Suprapubic skin (tissue), 4 donors: ENCODE results near the gene EGFR. TPM values are rescaled to one million over a fixed set of nuclear protein-coding genes. Genes with fewer than 3 reads are reported as not detected.

ENCODE experiments used
- DNase-seq, 2 donors: peaks; one replicate each; pipeline ENCODE4 v3.0.0-alpha.2; 2019; ENCODE audit warnings: low spot score in 2 of 2
- H3K27ac ChIP-seq: fragments of 200-600 bp; sonication (generic); one replicate; pipeline ENCODE4 v1.5.1; 2019
- H3K27me3 ChIP-seq: fragments of 200-600 bp; sonication (generic); one replicate; pipeline ENCODE4 v1.5.1; 2019
- H3K36me3 ChIP-seq: fragments of 200-600 bp; sonication (generic); one replicate; pipeline ENCODE4 v1.5.1; 2019
- H3K4me1 ChIP-seq: fragments of 200-600 bp; sonication (generic); one replicate; pipeline ENCODE4 v1.5.1; 2019
- H3K4me3 ChIP-seq: fragments of 200-600 bp; sonication (generic); one replicate; pipeline ENCODE4 v1.5.1; 2019; ENCODE audit warnings: mild to moderate bottlenecking
- H3K9me3 ChIP-seq: fragments of 200-600 bp; sonication (generic); one replicate; pipeline ENCODE4 v1.5.1; 2019
- EP300 ChIP-seq: sonication (generic); formaldehyde crosslinking; IDR thresholded peaks from one replicate; pipeline ENCODE4 v1.6.1; 2017; ENCODE audit warnings: antibody characterized with exemption
- POLR2A ChIP-seq, 2 donors: fragments of 450-650 bp; IDR thresholded peaks; one replicate each; pipeline ENCODE4 v1.6.1; 2017; ENCODE audit warnings: antibody characterized with exemption in 2 of 2, mild to moderate bottlenecking in 2 of 2, moderate library complexity in 2 of 2
- POLR2AphosphoS5 ChIP-seq, 3 donors: sonication (generic); formaldehyde crosslinking; IDR thresholded peaks; one replicate each; pipeline ENCODE4 v1.6.1; 2017; ENCODE audit warnings: antibody characterized with exemption in 3 of 3
- WGBS: methylation state at CpG from one replicate; pipeline ENCODE4 v1.1.5; 2018; 5-methylcytosine and 5-hydroxymethylcytosine counted together
- total RNA-seq, 4 donors: library from RNA; depleted of rRNA; stranded (reverse); fragments of >200 nt; gene quantifications; one replicate each; pipeline ENCODE4 v1.1.0, GENCODE V29; 2016
- TF ChIP-seq, protein P1 (sequence below), 2 donors: fragments of 200-600 bp in 1 of 2; fragments of 450-650 bp in 1 of 2; sonication (generic) in 1 of 2; IDR thresholded peaks; one replicate each; pipeline ENCODE4 v1.5.1; 2016 to 2019; ENCODE audit warnings: antibody characterized with exemption in 2 of 2, mild to moderate bottlenecking in 1 of 2, moderate library complexity in 1 of 2

EGFR gene
- total RNA-seq, 4 donors from 2014 or later, result 231 to 341 (median 271) TPM

DNA sequence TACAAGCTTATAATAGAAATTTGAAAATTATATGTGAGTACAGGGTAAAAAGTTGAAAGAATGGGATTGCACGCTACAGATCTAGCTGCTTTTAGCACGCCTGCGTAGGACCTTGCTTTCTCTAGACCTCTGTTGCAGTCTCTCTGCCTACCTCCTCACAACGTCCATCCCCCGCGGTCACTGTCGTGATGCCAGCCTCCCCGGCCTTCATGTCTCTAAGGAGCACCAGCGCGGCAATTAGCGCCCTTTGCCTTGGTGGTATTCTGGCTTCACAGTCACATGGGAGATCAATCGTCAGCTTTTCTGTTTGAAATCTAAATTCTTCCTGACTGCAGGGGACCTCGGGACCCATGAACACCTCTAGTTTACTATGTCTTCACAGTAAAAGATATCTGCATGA, 131.3 kb downstream of the EGFR start:
- Histone ChIP-seq H3K36me3 (peaks cover 82% of the 10 kb centered on the region), H3K27me3 (no peaks in the 10 kb centered on the region), H3K27ac (no peak overlapping the region), H3K4me3 (no peak overlapping the region), H3K4me1 (no peaks in the 10 kb centered on the region), H3K9me3 (no peaks in the 10 kb centered on the region)
- 91% methylated on average over 13 of the region's 13 CpGs for WGBS
- DNase-seq, result no peak
- TF ChIP-seq POLR2A (IDR thresholded peaks at IDR 0.05) (no peak), POLR2AphosphoS5 (IDR thresholded peaks at IDR 0.05) (no peak)
- TF ChIP-seq, protein P1, sequence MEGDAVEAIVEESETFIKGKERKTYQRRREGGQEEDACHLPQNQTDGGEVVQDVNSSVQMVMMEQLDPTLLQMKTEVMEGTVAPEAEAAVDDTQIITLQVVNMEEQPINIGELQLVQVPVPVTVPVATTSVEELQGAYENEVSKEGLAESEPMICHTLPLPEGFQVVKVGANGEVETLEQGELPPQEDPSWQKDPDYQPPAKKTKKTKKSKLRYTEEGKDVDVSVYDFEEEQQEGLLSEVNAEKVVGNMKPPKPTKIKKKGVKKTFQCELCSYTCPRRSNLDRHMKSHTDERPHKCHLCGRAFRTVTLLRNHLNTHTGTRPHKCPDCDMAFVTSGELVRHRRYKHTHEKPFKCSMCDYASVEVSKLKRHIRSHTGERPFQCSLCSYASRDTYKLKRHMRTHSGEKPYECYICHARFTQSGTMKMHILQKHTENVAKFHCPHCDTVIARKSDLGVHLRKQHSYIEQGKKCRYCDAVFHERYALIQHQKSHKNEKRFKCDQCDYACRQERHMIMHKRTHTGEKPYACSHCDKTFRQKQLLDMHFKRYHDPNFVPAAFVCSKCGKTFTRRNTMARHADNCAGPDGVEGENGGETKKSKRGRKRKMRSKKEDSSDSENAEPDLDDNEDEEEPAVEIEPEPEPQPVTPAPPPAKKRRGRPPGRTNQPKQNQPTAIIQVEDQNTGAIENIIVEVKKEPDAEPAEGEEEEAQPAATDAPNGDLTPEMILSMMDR (IDR thresholded peaks at IDR 0.05), result no peak

DNA sequence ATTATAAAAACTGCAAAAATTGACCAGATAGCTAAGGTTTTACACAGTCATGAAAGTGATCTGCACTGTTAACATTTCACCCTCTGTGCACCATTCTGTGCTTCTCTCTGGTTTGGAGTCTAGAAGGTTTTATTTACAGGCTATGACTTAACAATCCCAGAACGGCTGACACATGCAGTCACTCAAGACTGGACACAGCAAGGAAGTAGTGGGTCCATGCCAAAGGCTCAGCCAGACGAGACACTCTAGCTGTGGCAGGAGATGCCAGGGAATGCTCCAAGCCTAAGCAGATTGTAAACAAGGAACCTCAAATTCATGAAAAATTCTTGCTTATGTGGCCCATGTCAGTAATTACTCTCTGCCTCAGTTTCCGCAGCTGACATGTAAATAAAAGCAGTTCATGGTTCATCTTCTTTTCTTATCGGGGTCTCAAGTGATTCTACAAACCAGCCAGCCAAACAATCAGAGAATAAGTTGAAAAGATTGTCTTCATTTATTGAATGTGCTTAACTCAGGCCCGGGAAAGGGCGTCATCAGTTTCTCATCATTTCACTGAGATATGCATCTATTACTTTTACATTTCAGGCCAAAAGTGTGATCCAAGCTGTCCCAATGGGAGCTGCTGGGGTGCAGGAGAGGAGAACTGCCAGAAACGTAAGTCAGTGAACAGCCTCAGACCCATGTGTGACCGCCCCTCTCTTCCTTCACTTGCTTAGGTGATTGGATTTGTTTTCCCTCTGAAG, 132.1 kb downstream of the EGFR start:
- Histone ChIP-seq H3K27ac (no peak overlapping the region), H3K27me3 (no peaks in the 10 kb centered on the region), H3K4me1 (no peaks in the 10 kb centered on the region), H3K4me3 (no peak overlapping the region), H3K36me3 (peaks cover 82% of the 10 kb centered on the region), H3K9me3 (no peaks in the 10 kb centered on the region)
- 82% methylated on average over 8 of the region's 8 CpGs for WGBS
- DNase-seq, result no peak
- no peak for TF ChIP-seq EP300
- TF ChIP-seq POLR2AphosphoS5 (IDR thresholded peaks at IDR 0.05), result no peak
- TF ChIP-seq, protein P1 (IDR thresholded peaks at IDR 0.05), result no peak
- no peak for TF ChIP-seq POLR2A (IDR thresholded peaks at IDR 0.05)

DNA sequence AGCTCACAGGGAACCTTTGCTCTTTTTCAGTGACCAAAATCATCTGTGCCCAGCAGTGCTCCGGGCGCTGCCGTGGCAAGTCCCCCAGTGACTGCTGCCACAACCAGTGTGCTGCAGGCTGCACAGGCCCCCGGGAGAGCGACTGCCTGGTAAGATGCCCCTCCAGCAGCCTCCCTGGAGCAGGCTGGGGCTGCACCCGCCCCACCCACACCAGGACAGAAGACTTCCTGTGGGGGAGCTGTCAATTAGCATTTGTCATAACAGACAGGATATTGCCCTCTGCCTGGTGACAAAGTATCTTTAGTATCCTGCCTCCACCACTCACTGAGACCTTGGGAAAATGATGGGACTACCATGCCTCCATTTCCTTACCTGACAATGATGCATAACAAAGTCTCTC, 133.7 kb downstream of the EGFR start:
- Histone ChIP-seq H3K9me3 (no peaks in the 10 kb centered on the region), H3K4me3 (no peak overlapping the region), H3K36me3 (peaks cover 82% of the 10 kb centered on the region), H3K27me3 (no peaks in the 10 kb centered on the region), H3K27ac (no peak overlapping the region), H3K4me1 (no peaks in the 10 kb centered on the region)
- no peak for DNase-seq
- TF ChIP-seq EP300, result no peak
- no peak for TF ChIP-seq POLR2AphosphoS5 (IDR thresholded peaks at IDR 0.05)
- TF ChIP-seq POLR2A (IDR thresholded peaks at IDR 0.05), result no peak
- 60% methylated on average over 1 of the region's 6 CpGs for WGBS

DNA sequence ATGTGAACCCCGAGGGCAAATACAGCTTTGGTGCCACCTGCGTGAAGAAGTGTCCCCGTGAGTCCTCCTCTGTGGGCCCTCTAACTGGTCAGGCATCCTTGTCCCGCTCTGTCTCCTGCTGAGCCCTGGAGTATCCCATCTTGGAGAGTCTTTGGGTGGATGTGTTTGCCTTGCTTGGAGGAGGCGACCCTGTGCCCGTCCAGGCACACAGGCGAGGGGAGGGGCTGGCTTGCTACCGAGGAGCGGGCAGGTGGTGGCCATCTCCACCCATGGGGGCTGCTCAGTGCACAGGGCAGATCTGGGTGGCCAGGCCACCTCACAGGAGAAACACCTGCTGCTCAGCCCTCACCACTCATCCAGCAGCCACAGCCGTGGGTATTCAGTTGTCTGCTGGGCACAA, 135.3 kb downstream of the EGFR start:
- Histone ChIP-seq H3K4me1 (no peaks in the 10 kb centered on the region), H3K4me3 (no peak overlapping the region), H3K27me3 (no peaks in the 10 kb centered on the region), H3K27ac (no peak overlapping the region), H3K9me3 (no peaks in the 10 kb centered on the region), H3K36me3 (peaks cover 93% of the 10 kb centered on the region)
- TF ChIP-seq, protein P1 (IDR thresholded peaks at IDR 0.05), result no peak
- TF ChIP-seq EP300 (no peak), POLR2AphosphoS5 (IDR thresholded peaks at IDR 0.05) (no peak), POLR2A (IDR thresholded peaks at IDR 0.05) (no peak)
- 94% methylated on average over 10 of the region's 10 CpGs for WGBS
- DNase-seq, result no peak

DNA sequence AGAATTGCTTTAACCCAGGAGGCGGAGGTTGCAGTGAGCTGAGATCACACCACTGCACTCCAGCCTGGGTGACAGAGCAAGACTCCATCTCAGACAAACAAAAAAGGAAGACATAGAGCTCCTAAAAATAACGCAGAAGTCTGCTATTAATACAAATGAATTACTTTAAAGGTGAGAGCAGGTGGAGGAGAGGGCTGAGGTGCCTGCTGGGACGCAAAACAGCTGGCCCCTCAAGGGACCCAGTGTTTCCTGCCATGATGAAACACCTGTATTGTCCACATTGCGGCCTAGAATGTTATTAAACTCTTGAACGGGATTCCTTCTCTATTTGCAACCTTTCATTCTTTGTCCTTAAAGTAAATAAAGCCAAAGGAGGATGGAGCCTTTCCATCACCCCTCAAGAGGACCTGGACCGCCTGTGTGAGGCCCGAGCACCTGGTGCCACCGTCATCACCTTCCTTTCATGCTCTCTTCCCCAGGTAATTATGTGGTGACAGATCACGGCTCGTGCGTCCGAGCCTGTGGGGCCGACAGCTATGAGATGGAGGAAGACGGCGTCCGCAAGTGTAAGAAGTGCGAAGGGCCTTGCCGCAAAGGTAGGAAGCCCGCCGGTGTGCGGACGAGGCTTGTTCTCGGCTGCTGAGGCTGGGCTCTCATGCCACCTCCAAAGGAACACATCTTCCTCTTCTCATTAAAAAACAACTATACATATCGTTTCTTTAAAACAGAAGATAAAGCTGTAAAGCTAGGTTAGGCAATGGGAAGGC, 136.7 kb downstream of the EGFR start:
- no peaks in the 10 kb centered on the region for H3K9me3 ChIP-seq
- no peak for DNase-seq
- peaks cover 100% of the 10 kb centered on the region for H3K36me3 ChIP-seq
- H3K27ac ChIP-seq, result no peak overlapping the region
- WGBS, result 90% methylated on average over 24 of the region's 24 CpGs
- H3K4me3 ChIP-seq, result no peak overlapping the region
- TF ChIP-seq POLR2AphosphoS5 (IDR thresholded peaks at IDR 0.05), result no peak
- no peak for TF ChIP-seq POLR2A (IDR thresholded peaks at IDR 0.05)
- TF ChIP-seq EP300, result no peak
- TF ChIP-seq, protein P1 (IDR thresholded peaks at IDR 0.05), result no peak
- no peaks in the 10 kb centered on the region for H3K4me1 ChIP-seq
- H3K27me3 ChIP-seq, result no peaks in the 10 kb centered on the region
